Glomerular visceral epithelial cell (primary cell): ENCODE measurements around the gene RHOBTB3.

Experiments used
- DNase-seq: peaks from one replicate; pipeline ENCODE4 v3.0.0-alpha.2; 2016; ENCODE audit errors: extremely low spot score

Gene RHOBTB3

DNA sequence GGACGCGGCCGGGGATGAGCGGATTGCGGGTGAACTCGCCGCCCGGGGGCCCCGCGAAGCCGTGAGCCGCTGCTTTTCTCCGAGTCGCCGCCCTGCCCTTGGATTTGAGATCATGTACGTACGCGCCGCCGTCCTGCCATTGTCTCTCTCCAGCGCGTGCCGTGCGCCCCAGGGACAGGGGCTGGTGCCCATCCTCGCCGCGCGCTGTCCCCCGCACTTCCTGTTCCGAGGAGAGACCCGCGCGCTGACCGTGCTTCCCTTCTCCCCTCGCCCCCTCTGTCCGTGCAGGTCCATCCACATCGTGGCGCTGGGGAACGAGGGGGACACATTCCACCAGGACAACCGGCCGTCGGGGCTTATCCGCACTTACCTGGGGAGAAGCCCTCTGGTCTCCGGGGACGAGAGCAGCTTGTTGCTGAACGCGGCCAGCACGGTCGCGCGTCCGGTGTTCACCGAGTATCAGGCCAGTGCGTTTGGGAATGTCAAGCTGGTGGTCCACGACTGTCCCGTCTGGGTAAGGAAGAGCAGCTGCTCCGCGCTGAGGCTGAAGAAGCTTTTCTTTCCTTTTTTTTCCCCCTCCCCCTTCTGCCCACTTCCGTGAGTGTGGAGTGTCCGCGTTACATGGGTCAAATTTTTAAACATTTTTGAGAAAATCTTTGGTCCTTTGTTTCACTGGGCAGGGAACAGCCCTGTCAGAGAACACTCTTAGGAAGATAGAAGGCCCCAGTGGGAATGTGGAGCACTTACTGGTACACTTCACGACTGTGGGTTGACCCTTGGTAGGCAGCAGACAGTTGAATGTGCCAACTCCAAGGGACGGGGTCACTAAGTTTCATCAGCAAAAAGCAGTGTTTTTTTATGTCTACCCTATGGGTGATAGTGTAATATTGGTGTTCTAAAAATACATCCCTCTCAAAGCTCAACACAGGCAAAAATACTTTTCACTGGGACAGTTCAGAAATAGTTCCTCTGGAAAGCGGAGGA is 727 bp downstream of the RHOBTB3 start:
- DNase-seq, result peak; percentile 54

DNA sequence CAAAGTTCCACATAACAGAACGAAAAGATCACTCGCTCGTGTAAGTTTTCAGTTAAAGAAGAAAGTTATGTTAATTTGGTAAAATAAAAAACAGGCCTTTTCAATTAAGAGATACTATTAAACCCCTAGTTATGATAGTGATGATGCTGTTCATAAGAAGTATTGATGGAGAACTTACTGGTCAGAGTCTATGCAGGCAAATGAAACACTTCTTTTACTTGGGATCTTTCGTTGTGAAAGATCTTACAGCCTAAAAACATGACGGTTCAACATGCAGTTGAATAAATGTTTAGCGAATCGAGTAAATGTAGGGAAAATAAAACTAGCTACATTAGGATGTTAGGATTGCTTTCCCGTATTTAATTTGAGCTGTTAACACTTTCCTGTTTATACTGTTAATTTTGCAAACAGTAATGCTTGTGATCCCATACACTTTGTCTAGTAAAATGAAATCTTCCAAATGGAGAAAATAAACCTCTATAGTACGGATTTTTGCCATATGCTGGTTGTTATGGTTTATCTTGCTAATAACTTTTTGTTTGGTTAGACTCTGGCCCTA is 2.0 kb downstream of the RHOBTB3 start:
- no peak for DNase-seq

DNA sequence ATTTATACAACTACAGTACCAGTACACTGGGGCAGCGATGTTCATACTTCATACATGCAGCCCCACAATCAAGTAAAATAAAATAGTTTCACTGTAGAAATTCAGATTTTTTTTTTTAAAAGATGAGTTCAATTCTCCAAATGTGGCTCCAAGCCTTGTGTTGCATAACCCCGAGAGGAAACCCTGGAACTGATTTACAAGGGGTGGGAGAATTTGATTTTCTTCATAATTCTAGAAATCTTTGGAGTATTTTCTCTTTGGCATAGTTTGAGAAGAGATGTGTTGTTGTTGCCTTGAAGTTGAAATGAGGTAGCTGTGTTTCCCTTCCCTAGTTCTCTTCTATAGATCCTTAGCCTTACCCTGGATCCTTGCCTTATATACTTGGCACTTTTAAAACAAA is 3.1 kb downstream of the RHOBTB3 start:
- DNase-seq, result no peak

DNA sequence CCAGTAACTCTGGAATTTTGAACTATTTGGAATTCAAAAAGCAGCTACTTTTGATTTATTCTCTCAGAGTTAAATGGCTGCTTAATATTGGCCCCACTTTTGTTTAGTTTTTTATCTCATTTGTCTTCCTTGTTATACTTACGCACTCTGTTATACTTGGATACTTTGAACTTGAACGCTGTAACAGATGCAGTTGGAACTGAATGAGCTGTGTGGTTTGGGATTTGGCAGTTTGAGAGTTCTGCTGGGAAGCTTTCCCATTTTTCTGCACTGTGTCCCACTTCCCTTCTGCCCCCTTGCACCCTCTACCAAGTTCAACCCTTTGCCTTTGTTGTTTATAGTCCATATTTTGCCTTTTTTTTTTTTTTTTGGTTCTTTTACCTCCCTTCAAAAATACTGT is 3.8 kb downstream of the RHOBTB3 start:
- DNase-seq, result no peak

DNA sequence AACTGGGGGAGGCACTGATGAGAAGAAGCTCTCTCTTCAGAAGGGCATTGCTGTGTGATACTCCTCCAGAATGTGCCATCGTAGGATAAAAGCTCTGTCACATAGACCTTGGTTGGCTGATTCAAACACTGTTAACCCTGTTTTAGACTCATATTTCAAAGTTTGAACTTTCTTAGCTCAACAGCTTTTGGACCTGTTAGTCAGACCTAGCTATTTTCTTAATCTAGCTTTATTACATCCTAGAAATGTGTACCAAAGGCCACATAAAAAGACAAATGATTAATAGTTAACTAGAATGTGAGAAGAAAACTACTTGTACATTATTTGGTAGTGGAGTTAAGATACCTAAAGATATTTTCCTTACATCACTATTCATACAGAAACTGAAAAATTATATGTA is 4.3 kb downstream of the RHOBTB3 start:
- DNase-seq, result no peak

DNA sequence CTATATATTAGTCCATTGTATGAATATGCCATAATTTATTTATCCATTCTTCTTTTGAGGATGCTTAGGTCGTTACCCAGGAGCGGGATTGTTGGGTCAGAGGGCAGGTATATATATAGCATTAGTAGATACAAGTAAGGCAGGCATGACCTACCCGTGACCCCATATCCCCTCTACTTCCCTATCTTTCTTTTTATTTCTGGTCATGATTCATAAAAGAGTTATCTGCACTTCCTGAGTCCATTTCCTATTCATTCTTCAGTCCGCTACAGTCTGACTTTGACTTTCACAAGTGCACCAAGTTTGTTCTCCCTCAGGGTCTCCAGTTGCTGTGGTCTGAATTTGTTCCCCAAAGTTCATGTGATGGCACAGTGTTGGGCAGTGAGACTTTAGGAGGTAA is 6.9 kb downstream of the RHOBTB3 start:
- DNase-seq, result no peak

DNA sequence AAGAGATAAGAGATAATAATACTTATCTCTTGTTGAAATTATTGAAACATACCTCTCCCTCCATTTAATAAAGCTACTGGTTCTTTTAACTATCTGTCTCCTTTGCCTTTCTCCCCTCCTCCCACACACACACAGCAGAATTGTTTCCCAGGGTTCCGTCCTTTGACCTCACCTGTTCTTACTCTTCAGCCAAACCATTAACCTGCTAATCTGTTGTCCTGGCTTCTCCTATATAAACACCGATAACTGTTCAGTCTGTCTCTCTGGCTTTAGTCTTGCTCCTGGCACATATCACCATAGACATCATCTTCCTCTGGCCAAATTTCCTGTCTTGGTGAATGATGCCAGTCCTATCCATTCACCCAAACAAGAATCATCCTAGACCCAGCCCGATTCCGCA is 7.7 kb downstream of the RHOBTB3 start:
- DNase-seq, result no peak

DNA sequence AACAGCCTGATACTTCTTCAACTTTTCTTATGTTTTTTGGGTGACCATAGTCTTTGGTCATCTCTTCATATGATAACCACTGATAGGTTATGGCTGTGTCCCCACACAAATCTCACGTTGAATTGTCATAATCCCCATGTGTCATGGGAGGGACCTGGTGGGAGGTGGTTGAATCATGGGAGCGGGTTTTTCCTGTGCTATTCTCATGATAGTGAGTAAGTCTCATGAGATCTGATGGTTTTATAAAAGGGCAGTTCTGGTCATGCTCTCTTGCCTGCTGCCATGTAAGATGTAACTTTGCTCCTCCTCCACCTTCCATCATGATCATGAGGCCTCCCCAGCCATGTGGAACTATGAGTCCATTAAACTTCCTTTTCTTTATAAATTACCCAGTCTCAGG is 8.7 kb downstream of the RHOBTB3 start:
- no peak for DNase-seq

DNA sequence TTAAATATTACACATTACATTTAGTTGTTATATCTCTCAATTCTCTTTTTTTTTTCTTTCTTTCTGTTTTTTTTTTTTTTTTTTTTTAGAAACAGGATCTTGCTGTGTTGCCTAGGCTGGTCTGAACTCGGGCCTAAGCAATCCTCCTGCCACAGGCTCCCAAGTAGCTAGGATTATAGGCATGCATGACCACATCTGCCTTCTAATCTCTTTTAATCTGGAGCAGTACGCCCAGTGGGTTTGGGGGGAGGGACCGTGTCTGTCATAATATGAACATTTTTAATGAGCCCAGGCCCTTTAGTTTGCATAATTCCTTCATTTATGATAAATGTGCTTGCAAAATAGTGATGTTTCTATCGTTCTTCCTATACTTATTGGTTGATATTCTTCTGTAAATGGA is 10.3 kb downstream of the RHOBTB3 start:
- DNase-seq, result no peak

DNA sequence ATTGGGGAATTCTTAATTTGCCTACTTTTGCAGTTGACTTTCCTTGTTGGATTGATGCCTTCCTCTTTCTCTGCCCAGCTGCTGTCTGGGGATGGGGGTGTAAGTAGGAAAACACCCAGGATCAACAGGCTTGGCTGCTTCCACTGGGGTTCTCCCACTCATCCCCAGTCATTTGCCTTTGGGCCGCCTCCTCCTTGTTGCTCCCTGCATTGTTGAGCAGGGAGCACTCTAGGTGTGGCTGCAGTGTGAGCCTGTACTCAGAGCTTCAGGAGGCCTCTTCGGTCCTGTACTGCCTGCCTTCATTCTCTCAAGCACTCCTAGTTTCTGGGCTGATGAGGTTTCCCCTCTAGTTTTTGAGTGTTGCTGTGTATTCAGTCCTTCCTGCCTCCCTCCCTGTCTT is 12.1 kb downstream of the RHOBTB3 start:
- no peak for DNase-seq

DNA sequence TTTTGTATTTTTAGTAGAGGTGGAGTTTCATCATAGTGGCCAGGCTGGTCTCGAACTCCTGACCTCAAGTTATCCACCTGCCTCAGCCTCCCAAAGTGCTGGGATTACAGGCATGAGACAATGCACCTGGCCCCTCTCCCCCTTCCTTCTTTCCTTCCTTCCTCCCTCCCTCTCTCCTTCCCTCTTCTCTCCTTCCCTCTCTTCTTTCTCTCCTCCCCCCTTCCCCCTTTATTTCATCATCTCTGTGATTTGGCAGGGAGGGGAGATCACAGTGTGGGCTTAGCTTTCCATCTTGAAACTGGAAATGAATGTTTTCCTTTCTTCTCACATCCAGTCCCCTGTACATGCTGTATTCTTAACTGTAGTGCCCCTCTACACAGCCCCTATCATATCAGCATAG is 12.7 kb downstream of the RHOBTB3 start:
- no peak for DNase-seq

DNA sequence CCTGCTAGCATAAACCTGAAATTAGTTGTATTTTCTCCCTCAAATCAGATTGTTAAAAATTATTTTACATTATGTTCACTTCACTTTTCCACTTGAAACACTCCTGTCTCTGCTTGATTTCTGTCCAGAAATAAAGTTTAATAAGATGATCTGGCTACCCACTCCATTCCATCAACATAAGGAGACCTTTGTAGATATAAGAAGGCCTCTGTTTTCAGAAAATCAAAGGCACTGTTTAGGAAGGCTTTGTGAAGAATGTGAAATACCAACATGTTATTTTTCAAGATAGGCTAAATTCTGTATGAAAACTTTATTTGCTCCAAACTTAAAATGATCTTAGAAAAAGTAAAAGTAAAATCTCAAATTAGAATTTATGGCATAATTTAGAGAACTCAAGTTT is 15.1 kb downstream of the RHOBTB3 start:
- DNase-seq, result no peak

DNA sequence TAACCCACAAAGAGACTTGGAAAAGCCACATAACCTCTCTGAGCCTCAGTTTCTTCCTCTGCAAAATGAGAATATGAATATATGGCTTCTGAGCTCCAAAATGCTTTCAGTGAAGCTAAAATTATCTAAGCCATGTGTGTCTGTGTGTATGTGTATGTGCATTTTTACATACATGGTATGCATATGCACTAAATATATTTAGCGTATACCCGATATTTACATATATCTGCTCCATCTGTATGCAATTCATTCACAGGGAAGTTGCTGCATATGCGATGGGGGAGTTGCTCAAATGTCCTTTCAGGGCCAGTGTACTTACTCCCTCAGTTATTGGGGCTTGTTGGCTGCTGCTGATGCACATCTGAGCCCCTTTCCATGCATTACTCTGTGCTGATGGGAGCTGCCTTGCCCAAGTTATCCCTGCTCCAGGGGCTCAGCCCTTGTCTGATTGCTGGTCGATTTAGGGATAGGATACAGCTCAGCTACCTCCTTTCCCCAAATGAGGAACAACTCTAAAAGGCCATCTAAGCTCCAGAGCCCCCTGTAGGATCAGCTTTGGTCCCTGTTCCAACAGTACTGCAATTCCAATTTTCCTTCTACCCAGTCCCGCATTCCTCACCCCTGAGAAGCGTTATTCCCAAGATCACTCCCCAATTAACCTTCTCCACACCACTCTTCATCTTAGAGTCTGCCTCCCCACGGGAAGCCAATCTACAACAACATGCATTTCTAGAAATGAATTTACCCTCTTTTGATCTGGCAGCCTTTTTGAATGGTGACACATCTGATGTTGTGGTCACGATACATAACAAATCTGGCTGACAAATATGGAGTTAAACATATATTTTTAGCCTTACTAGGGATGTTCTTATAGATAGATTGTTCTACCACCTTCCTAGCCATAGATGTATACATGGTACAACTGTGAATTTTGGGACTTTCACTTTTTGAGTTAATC is 15.9 kb downstream of the RHOBTB3 start:
- no peak for DNase-seq

DNA sequence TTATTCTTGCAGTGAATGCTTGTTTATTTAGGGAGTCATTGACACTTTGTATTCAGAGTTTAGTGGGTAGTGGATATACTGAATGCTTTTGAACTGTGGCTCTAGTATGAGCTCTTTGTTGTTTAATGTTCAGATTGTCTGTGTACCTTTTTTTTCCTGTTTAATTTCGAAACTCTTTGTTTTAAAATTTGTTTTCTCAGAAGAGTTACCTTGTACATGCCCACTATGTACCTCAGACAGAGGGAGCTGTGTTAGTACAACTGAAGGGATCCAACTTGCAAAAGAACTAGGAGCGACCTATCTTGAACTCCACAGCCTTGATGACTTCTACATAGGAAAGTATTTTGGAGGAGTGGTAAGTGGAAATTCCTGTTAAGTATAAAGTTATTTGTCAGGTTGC is 17.0 kb downstream of the RHOBTB3 start:
- no peak for DNase-seq

DNA sequence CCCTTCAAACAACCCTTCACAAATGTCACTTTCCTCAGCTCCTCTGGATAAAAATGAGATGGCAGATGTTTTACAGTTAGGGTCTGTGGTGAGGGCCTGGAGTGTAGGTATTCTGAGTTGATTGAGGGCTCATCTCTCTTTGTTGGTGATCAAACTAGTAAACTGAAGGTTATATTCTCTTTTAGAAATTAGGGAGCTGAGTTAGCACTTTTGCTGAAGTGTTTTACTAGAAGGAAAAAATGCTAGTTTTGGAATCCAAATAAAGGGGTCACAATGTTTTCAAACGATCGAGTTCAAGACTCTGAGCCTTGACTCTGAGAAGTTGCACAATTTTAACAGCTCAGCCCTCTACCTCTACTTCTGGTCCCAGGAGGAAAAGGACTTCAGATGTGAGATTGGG is 23.4 kb downstream of the RHOBTB3 start:
- DNase-seq, result no peak

DNA sequence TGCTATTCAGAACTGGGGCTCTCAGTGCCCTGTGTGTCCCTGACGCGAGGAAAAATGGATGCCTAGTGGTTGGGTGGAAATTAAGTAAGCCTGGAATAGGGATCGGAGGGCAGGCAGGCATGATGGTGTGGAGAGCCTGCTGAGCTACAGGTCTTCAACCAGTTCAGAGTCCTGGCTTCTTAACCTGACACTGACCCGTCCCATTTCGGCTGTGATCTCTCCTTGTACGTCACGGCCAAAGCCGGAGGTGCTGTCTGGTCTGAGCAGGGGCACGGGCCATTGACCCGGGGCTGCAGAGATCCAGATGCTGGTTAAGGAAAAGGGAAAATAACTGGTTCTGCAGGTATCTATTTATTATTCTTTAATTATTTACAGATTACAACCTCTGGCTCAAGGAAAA is 27.9 kb downstream of the RHOBTB3 start:
- peak; percentile 37 for DNase-seq

DNA sequence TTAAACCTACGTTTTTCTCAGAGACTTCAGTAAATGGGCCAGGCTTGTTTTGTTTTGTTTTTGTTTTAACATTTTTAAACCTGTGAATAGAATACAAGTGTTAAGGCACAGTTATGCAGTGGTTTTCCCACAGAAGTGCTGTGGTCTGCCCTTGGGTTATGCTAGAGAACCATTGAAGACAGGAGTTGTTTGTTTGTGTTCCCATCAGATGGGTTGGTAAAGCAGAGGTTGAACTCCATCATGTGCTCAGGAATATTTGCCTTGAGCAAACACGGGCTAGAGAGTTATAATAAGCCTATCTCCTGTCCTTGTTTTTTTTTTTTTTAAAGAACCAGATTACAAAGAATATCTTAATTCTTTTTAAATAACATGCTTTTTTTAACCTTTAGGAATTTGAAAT is 28.5 kb downstream of the RHOBTB3 start:
- peak; percentile 58 for DNase-seq

DNA sequence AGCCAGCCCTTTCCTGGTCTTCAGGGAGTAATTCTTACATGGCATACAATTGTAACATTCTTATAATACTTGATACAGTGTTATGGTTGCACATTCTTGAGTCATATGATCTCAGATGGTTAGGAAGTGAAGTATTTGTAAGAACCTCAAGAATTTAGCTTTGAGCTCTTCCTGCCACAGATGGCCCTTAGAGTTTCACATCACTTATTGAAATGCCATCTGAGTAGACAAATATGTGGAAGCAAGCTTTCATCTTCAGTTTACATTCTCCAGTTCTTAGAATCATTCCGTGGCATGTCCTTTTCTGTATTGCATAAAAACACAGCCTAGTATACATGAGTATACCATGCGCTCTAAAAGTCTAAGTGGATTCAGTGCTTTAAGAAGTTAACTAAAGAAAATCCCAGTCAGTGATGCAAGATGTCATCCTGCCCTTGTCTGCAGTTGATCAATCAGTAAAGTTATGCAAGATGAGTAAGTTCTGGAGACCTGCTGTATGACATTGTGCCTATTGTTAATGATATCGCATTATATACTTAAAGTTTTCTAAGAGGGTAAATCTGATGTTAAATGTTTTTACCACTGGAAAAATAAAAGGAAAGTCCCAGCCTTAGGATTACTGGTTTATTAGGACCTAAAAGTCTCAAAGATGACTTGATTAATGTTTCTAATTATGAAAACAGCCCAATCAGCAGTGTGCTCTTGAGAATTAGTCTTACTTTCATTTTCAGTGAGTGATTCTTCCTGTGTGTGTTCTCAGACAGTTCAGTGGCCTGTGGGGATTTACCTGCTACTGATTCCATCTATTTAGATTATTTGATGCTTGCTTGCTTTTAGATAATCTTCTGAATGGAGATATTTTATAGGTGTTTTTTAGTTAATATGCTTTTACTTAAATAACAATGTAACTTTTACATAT is 29.4 kb downstream of the RHOBTB3 start:
- DNase-seq, result peak; percentile 90

DNA sequence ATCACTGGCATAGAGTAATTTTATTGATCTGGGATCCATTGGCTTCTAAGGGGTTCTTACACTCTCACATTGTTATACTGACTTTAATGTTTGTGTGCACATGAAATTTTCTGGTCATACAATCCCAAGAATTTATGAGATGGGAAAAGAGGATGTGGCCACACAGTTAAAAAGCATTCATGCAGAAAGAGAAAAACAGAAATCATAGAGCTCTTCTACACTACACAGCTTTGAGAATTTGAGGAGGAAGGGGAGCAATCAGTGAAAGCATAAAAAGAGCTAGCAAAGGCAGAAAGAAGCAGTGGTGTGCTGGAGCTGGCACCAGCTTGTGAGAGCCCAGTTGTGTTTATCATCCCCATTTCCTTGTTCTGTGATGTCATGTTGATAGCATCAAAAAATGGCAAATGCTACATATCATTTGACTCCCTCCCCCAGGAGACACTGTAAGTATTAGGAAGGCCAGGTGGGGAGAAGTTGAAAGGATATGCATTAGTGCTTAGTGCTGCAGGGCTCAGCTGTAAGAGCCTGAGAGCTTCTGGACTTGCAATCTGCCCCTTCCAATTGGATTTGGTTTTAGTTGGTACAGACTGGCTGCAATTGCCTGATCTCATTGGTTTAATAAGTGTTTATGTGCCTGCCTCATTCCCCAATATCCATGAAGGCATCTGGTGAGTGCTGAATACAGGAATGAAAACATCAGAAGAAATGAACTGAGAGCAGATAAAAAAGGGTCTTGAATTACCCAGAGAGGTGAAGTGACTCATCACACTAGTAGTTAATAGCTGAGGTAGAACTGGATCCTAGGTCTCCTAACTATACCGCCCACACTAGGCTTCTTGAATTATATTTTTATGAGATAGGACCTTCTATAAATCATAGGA is 30.9 kb downstream of the RHOBTB3 start:
- peak; percentile 63 for DNase-seq

DNA sequence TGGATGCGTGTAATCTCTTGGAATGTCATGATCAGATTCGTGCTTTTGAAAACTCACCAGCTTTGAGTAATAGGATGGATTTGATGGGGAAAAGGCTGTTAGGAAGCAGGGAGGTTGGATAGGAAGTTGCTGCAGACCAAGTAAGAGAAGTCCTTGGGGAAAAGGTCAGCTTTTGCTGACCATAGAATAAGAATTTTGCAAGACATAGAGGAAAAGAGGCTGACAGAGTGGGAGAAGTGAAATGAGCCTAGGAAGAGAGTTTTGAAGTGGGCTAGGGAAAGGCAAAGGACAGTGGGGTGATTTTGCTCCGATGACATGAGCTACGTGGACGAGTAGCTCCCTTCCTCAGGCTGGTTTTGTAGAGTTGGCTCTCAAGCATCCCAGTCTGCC is 31.5 kb downstream of the RHOBTB3 start:
- DNase-seq, result no peak
